SK-N-SH (cell line): ENCODE results near the gene DHRS12. TPM values are rescaled to one million over a fixed set of nuclear protein-coding genes. Genes with fewer than 3 reads are reported as not detected.

Experiments
- CTCF ChIA-PET: fragments of 300-600, 350-600 bp; formaldehyde crosslinking; extraction: SDS; loops from one replicate; lab custom pipeline; 2021; lab: Yijun Ruan, JAX
- POLR2A ChIA-PET: fragments of 350-600 bp; sonication (Branson Sonifier 250); formaldehyde crosslinking; extraction: SDS; loops from one replicate; lab custom pipeline; 2020; ENCODE audit warnings: antibody characterized with exemption, inconsistent platforms; lab: Yijun Ruan, JAX
- DNase-seq: peaks from one replicate; pipeline ENCODE4 v3.0.0; 2012
- H2AFZ ChIP-seq: fragments of 200-600 bp; sonication (generic); 2 replicates; pipeline ENCODE4 v1.8.1; 2016; ENCODE audit warnings: antibody characterized with exemption, mild to moderate bottlenecking, low read depth
- H3F3A ChIP-seq: fragments of 200-600 bp; sonication (generic); replicated peaks from 2 replicates; pipeline ENCODE3; 2016; ENCODE audit warnings: antibody characterized with exemption, mild to moderate bottlenecking; ENCODE audit not compliant: insufficient read depth
- H3K27ac ChIP-seq, 2 experiments: fragments of 200-500 bp in 1 of 2; fragments of 200-600 bp in 1 of 2; sonication (Bioruptor generic) in 1 of 2; sonication (generic), shearing (Covaris generic) in 1 of 2; 2 replicates each; pipeline versions ENCODE4 v1.5.1 to v1.6.1; 2014 to 2016; ENCODE audit warnings: low read depth in 2 of 2, inconsistent platforms in 1 of 2, low read length in 1 of 2, mild to moderate bottlenecking in 1 of 2, mixed read lengths in 1 of 2
- H3K27me3 ChIP-seq: fragments of 200-600 bp; sonication (generic), shearing (Covaris generic); 2 replicates; pipeline ENCODE4 v1.6.1; 2016; ENCODE audit warnings: mixed run types; ENCODE audit not compliant: insufficient read depth
- H3K36me3 ChIP-seq, 2 experiments: fragments of 200-500 bp in 1 of 2; fragments of 200-600 bp in 1 of 2; sonication (Bioruptor generic) in 1 of 2; sonication (generic) in 1 of 2; replicated peaks in 1 of 2; 2 replicates each; pipeline versions ENCODE3 to v1.5.1; 2014 to 2016; ENCODE audit warnings: low read length in 1 of 2, mild to moderate bottlenecking in 1 of 2; ENCODE audit not compliant: insufficient read depth in 2 of 2, control insufficient read depth in 1 of 2
- H3K4me1 ChIP-seq, 2 experiments: fragments of 200-500 bp in 1 of 2; fragments of 200-600 bp in 1 of 2; sonication (Bioruptor generic) in 1 of 2; sonication (generic), shearing (Covaris generic) in 1 of 2; 2 replicates each; pipeline versions ENCODE4 v1.5.1 to v1.6.1; 2014 to 2016; ENCODE audit warnings: low read depth in 1 of 2, low read length in 1 of 2, mixed run types in 1 of 2; ENCODE audit not compliant: insufficient read depth in 2 of 2, control insufficient read depth in 1 of 2
- H3K4me2 ChIP-seq: fragments of 200-600 bp; sonication (generic), shearing (Covaris generic); 2 replicates; pipeline ENCODE4 v1.6.1; 2017; ENCODE audit warnings: mixed run types
- H3K4me3 ChIP-seq, 2 experiments: fragments of 200-500 bp in 1 of 2; fragments of 200-600 bp in 1 of 2; sonication (Bioruptor generic) in 1 of 2; sonication (generic), shearing (Covaris generic) in 1 of 2; 2 replicates each; pipeline versions ENCODE4 v1.5.1 to v1.8.1; 2014 to 2016; ENCODE audit warnings: low read depth in 2 of 2, inconsistent platforms in 1 of 2, low read length in 1 of 2, mild to moderate bottlenecking in 1 of 2, mixed read lengths in 1 of 2, moderate library complexity in 1 of 2
- H3K79me2 ChIP-seq: fragments of 200-600 bp; sonication (generic); 2 replicates; pipeline ENCODE4 v1.8.1; 2017; ENCODE audit warnings: mild to moderate bottlenecking; ENCODE audit not compliant: insufficient read depth
- H3K9ac ChIP-seq: fragments of 200-600 bp; sonication (generic); 2 replicates; pipeline ENCODE4 v1.6.1; 2017; ENCODE audit warnings: mixed run types
- H3K9me2 ChIP-seq: fragments of 200-600 bp; sonication (generic); 2 replicates; pipeline ENCODE4 v1.6.1; 2017; ENCODE audit warnings: mixed run types
- H3K9me3 ChIP-seq: fragments of 200-600 bp; sonication (generic); 2 replicates; pipeline ENCODE4 v1.6.1; 2017; ENCODE audit warnings: mixed run types, mild to moderate bottlenecking, moderate library complexity
- H4K20me1 ChIP-seq: fragments of 200-600 bp; sonication (generic); 2 replicates; pipeline ENCODE4 v1.6.1; 2017; ENCODE audit warnings: mild to moderate bottlenecking, mixed run types; ENCODE audit not compliant: insufficient read depth
- CHD2 ChIP-seq: fragments of 150-350 bp; IDR thresholded peaks from 2 replicates; pipeline ENCODE4 v1.6.1; 2018; ENCODE audit warnings: low read length; ENCODE audit not compliant: partially characterized antibody
- FOSL2 ChIP-seq: IDR thresholded peaks from 2 replicates; pipeline ENCODE4 v1.4.0; 2012; ENCODE audit warnings: low read depth, mild to moderate bottlenecking, moderate library complexity, borderline replicate concordance
- FOXM1 ChIP-seq: IDR thresholded peaks from 2 replicates; pipeline ENCODE4 v1.4.0; 2012; ENCODE audit warnings: low read depth, mild to moderate bottlenecking
- GABPA ChIP-seq: IDR thresholded peaks from 2 replicates; pipeline ENCODE4 v1.4.0; 2012; ENCODE audit warnings: low read depth, mild to moderate bottlenecking
- MAX ChIP-seq: IDR thresholded peaks from 2 replicates; pipeline ENCODE4 v1.4.0; 2012; ENCODE audit warnings: low read depth
- MEF2A ChIP-seq: IDR thresholded peaks from 2 replicates; pipeline ENCODE4 v1.4.0; 2012; ENCODE audit warnings: low read depth, borderline replicate concordance
- NFIC ChIP-seq: IDR thresholded peaks from 2 replicates; pipeline ENCODE4 v1.4.0; 2012; ENCODE audit warnings: borderline replicate concordance
- POLR2AphosphoS5 ChIP-seq: IDR thresholded peaks from 2 replicates; pipeline ENCODE4 v1.6.1; 2012; ENCODE audit warnings: low read depth, low read length
- RAD21 ChIP-seq: IDR thresholded peaks from 2 replicates; pipeline ENCODE4 v1.6.1; 2012; ENCODE audit warnings: mild to moderate bottlenecking, low read length
- REST ChIP-seq: IDR thresholded peaks from 2 replicates; pipeline ENCODE4 v1.6.1; 2012; ENCODE audit warnings: mild to moderate bottlenecking, low read depth, low read length, moderate library complexity
- RFX5 ChIP-seq: IDR thresholded peaks from 2 replicates; pipeline ENCODE4 v1.6.1; 2012; ENCODE audit warnings: mild to moderate bottlenecking, improper control_type of control experiment, low read length
- RXRA ChIP-seq: IDR thresholded peaks from 2 replicates; pipeline ENCODE4 v1.4.0; 2012; ENCODE audit warnings: low read depth, mild to moderate bottlenecking, borderline replicate concordance
- TAF1 ChIP-seq: IDR thresholded peaks from 2 replicates; pipeline ENCODE4 v1.6.1; 2012; ENCODE audit warnings: low read depth, mild to moderate bottlenecking, low read length, moderate library complexity, borderline replicate concordance
- TCF12 ChIP-seq: IDR thresholded peaks from 2 replicates; pipeline ENCODE4 v1.4.0; 2012
- TEAD4 ChIP-seq: IDR thresholded peaks from 2 replicates; pipeline ENCODE4 v1.4.0; 2012; ENCODE audit warnings: mild to moderate bottlenecking, borderline replicate concordance; ENCODE audit not compliant: insufficient read depth
- USF2 ChIP-seq: fragments of 150-350 bp; IDR thresholded peaks from 2 replicates; pipeline ENCODE4 v1.6.1; 2017; ENCODE audit warnings: antibody characterized with exemption, low read length, low read depth, borderline replicate concordance
- YY1 ChIP-seq: IDR thresholded peaks from 2 replicates; pipeline ENCODE4 v1.4.0; 2012; ENCODE audit warnings: low read depth, mild to moderate bottlenecking
- WGBS: methylation state at CpG from one replicate; pipeline ENCODE4 v1.1.6; 2017; ENCODE audit warnings: low lambda C conversion rate; 5-methylcytosine and 5-hydroxymethylcytosine counted together
- polyA plus RNA-seq, 3 experiments: library from polyadenylated mRNA; depleted of rRNA; stranded (reverse); fragments of >200 nt; gene quantifications; 2 replicates each; pipeline ENCODE4 v1.2.3, GENCODE V29; 2012
- TF ChIP-seq, protein P1 (sequence below): IDR thresholded peaks from 2 replicates; pipeline ENCODE4 v1.4.0; 2012; ENCODE audit warnings: low read depth, borderline replicate concordance
- TF ChIP-seq, protein P2 (sequence below): IDR thresholded peaks from 2 replicates; pipeline ENCODE4; 2012
- TF ChIP-seq, protein P3 (sequence below): IDR thresholded peaks from 2 replicates; pipeline ENCODE4 v1.4.0; 2012; ENCODE audit warnings: low read depth, borderline replicate concordance

The DHRS12 gene
- polyA plus RNA-seq, 1 of the 3 experiments (the other 2 are of a cell fraction), result 9.6 TPM

GRCh38 chr13:51805925-51806324, 2.0 kb upstream of the DHRS12 start:
- peaks cover 16% of the 10 kb centered on the region for H3F3A ChIP-seq
- no peak overlapping the region for H3K4me3 ChIP-seq
- no peaks in the 10 kb centered on the region for H3K36me3 ChIP-seq
- no peak overlapping the region for H2AFZ ChIP-seq
- no peaks in the 10 kb centered on the region for H3K27me3 ChIP-seq
- peaks cover 19 to 38% of the 10 kb centered on the region in 2 experiments for H3K4me1 ChIP-seq
- POLR2A ChIA-PET, result interaction anchor here (0.6 to 1.7 kb wide), 2 partner anchors 20 to 177 kb away, joined by 3 to 9 read pairs; no protein-coding TSS in a partner anchor
- H3K27ac ChIP-seq, result no peak overlapping the region
- H4K20me1 ChIP-seq, result no peaks in the 10 kb centered on the region
- DNase-seq, result no peak
- H3K9me2 ChIP-seq, result no peaks in the 10 kb centered on the region
- no peaks in the 10 kb centered on the region for H3K9me3 ChIP-seq
- TF ChIP-seq NFIC (no peak), TEAD4 (no peak), USF2 (no peak), CHD2 (no peak), RXRA (no peak), TCF12 (no peak), RFX5 (no peak), YY1 (no peak), REST (no peak), FOSL2 (no peak), FOXM1 (no peak), TAF1 (no peak), MEF2A (no peak), MAX (no peak), RAD21 (no peak), POLR2AphosphoS5 (no peak), GABPA (no peak)
- TF ChIP-seq, protein P1, sequence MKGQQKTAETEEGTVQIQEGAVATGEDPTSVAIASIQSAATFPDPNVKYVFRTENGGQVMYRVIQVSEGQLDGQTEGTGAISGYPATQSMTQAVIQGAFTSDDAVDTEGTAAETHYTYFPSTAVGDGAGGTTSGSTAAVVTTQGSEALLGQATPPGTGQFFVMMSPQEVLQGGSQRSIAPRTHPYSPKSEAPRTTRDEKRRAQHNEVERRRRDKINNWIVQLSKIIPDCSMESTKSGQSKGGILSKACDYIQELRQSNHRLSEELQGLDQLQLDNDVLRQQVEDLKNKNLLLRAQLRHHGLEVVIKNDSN, result no peak
- TF ChIP-seq, protein P2, sequence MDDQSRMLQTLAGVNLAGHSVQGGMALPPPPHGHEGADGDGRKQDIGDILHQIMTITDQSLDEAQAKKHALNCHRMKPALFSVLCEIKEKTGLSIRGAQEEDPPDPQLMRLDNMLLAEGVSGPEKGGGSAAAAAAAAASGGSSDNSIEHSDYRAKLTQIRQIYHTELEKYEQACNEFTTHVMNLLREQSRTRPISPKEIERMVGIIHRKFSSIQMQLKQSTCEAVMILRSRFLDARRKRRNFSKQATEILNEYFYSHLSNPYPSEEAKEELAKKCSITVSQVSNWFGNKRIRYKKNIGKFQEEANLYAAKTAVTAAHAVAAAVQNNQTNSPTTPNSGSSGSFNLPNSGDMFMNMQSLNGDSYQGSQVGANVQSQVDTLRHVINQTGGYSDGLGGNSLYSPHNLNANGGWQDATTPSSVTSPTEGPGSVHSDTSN, result no peak
- TF ChIP-seq, protein P3, sequence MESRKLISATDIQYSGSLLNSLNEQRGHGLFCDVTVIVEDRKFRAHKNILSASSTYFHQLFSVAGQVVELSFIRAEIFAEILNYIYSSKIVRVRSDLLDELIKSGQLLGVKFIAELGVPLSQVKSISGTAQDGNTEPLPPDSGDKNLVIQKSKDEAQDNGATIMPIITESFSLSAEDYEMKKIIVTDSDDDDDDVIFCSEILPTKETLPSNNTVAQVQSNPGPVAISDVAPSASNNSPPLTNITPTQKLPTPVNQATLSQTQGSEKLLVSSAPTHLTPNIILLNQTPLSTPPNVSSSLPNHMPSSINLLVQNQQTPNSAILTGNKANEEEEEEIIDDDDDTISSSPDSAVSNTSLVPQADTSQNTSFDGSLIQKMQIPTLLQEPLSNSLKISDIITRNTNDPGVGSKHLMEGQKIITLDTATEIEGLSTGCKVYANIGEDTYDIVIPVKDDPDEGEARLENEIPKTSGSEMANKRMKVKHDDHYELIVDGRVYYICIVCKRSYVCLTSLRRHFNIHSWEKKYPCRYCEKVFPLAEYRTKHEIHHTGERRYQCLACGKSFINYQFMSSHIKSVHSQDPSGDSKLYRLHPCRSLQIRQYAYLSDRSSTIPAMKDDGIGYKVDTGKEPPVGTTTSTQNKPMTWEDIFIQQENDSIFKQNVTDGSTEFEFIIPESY, result no peak
- no peak overlapping the region for H3K9ac ChIP-seq
- no peak overlapping the region for H3K4me2 ChIP-seq
- 0 out of 2 replicates have a peak, but pooled peaks cover 4% of the 10 kb centered on the region for H3K79me2 ChIP-seq
- WGBS, result 96% methylated on average over 2 of the region's 2 CpGs
- CTCF ChIA-PET, result interaction anchor here (1.0 to 1.8 kb wide), 7 partner anchors 8 to 372 kb away, joined by 3 to 8 read pairs (median 4); partner anchors contain the start of gene TMEM272
